PC-3 (cell line): ENCODE measurements around the gene RPL10A.

Experiments used
- CTCF ChIP-seq: fragments of 300-600 bp; sonication (generic); conservative IDR thresholded peaks from 2 replicates; pipeline ENCODE4 v1.5.1; 2017; ENCODE audit warnings: antibody characterized with exemption, low read depth, mild to moderate bottlenecking, low read length
- EZH2 ChIP-seq: fragments of 300-600 bp; sonication (generic); IDR thresholded peaks from one replicate; pipeline ENCODE4 v1.6.1; 2017; ENCODE audit warnings: antibody characterized with exemption, mild to moderate bottlenecking, low read length; ENCODE audit not compliant: unreplicated experiment
- EZH2phosphoT487 ChIP-seq: fragments of 300-600 bp; sonication (generic); IDR thresholded peaks from 2 replicates; pipeline ENCODE4 v1.6.1; 2018; ENCODE audit warnings: mild to moderate bottlenecking, antibody characterized with exemption, low read length, borderline replicate concordance

GRCh38 chr6:35512006-35512405, 43.8 kb downstream of the RPL10A start:
- TF ChIP-seq CTCF: no peak
- no peak for TF ChIP-seq EZH2phosphoT487
- TF ChIP-seq EZH2: no peak
